ENCODE measurements around the gene HOXB3. TPM values are rescaled to one million over a fixed set of nuclear protein-coding genes. Genes with fewer than 3 reads are reported as not detected.

The HOXB3 gene
- total RNA-seq, 1 donor from 2014 or later, result not detected

- DNase-seq (ENCODE audit: low spot score in 2 of 2) (no peak), FAIRE-seq (no peak)
Observed at GRCh38 chr17:48589060-48589830, 796 bp downstream of the HOXB3 start.

- FAIRE-seq (no peak), DNase-seq (ENCODE audit: low spot score in 2 of 2) (no peak)
Observed at GRCh38 chr17:48588528-48588927, 1.5 kb downstream of the HOXB3 start.

- DNase-seq (ENCODE audit: low spot score in 2 of 2), result no peak
- FAIRE-seq, result no peak
Observed at GRCh38 chr17:48588074-48588415, 2.0 kb downstream of the HOXB3 start.

- FAIRE-seq, result no peak
- DNase-seq (ENCODE audit: low spot score in 2 of 2), result no peak
Observed at GRCh38 chr17:48587276-48588073, 2.6 kb downstream of the HOXB3 start.

- FAIRE-seq (no peak), DNase-seq (ENCODE audit: low spot score in 2 of 2) (no peak)
Observed at GRCh38 chr17:48586355-48587258, 3.4 kb downstream of the HOXB3 start.

- no peak for FAIRE-seq
- no peak for DNase-seq (ENCODE audit: low spot score in 2 of 2)
Observed at GRCh38 chr17:48584223-48584741, 5.8 kb downstream of the HOXB3 start.

- no peak for FAIRE-seq
- no peak for DNase-seq (ENCODE audit: low spot score in 2 of 2)
Observed at GRCh38 chr17:48583708-48584222, 6.3 kb downstream of the HOXB3 start.

GRCh38 chr17:48582750-48583069 lies 7.3 kb downstream of the HOXB3 start:
- FAIRE-seq (no peak), DNase-seq (ENCODE audit: low spot score in 2 of 2) (no peak)

- DNase-seq (ENCODE audit: low spot score in 2 of 2) (no peak), FAIRE-seq (no peak)
Observed at GRCh38 chr17:48579760-48580554, 10.1 kb downstream of the HOXB3 start.

GRCh38 chr17:48579471-48579759 lies 10.6 kb downstream of the HOXB3 start:
- DNase-seq (ENCODE audit: low spot score in 2 of 2) (no peak), FAIRE-seq (no peak)

- DNase-seq (ENCODE audit: low spot score in 2 of 2), result no peak
- FAIRE-seq, result no peak
Observed at GRCh38 chr17:48578616-48579470, 11.2 kb downstream of the HOXB3 start.

GRCh38 chr17:48577946-48578615 lies 12.0 kb downstream of the HOXB3 start, which contains the start of gene HOXB4:
HOXB4 (minus strand) TSS chr17:48578350; CDS start chr17:48578319, 31 bp downstream.
- DNase-seq (ENCODE audit: low spot score in 2 of 2) (no peak), FAIRE-seq (no peak)

GRCh38 chr17:48577330-48577945 lies 12.6 kb downstream of the HOXB3 start:
- DNase-seq (ENCODE audit: low spot score in 2 of 2) (no peak), FAIRE-seq (no peak)

- FAIRE-seq (no peak), DNase-seq (ENCODE audit: low spot score in 2 of 2) (no peak)
Observed at GRCh38 chr17:48576479-48577309, 13.3 kb downstream of the HOXB3 start.

GRCh38 chr17:48575673-48576478 lies 14.2 kb downstream of the HOXB3 start:
- FAIRE-seq (no peak), DNase-seq (ENCODE audit: low spot score in 2 of 2) (no peak)

GRCh38 chr17:48575066-48575582 lies 14.9 kb downstream of the HOXB3 start:
- no peak for FAIRE-seq
- DNase-seq (ENCODE audit: low spot score in 2 of 2), result no peak
